HCT116 (cell line): Measurements from ENCODE around the gene ARHGAP10. TPM values are rescaled to one million over a fixed set of nuclear protein-coding genes. Genes with fewer than 3 reads are reported as not detected.

ENCODE experiments used
- ATAC-seq: fragments of 200-7000 bp; cut with Tn5 transposase; 2 replicates; pipeline ENCODE4 v1.9.1; 2020; ENCODE audit warnings: mild to moderate bottlenecking, moderate library complexity
- BruUV-seq: library from RNA; stranded (reverse); fragments of 400-500 nt; replicated peaks from 2 replicates; lab custom pipeline; 2021; lab: Mats Ljungman, UMichigan
- CTCF ChIA-PET: fragments of 300-600 bp; sonication (Branson Sonifier 250); formaldehyde crosslinking; loops from one replicate; lab custom pipeline; 2021; ENCODE audit warnings: antibody characterized with exemption; lab: Charles Lee
- POLR2A ChIA-PET: fragments of 300-600, 350-600 bp; sonication (Branson Sonifier 250); formaldehyde crosslinking; loops from one replicate; lab custom pipeline; 2021; ENCODE audit warnings: antibody characterized with exemption; lab: Charles Lee
- RAD21 ChIA-PET, 2 experiments: fragments of 300-600 bp; sonication (Branson Sonifier 250); formaldehyde crosslinking; loops; one replicate each; lab custom pipeline; 2023; ENCODE audit warnings: low total read pairs in 2 of 2; ENCODE audit not compliant: uncharacterized antibody in 2 of 2, unreplicated experiment in 2 of 2, low non-redundant PET in 1 of 2; lab: Charles Lee
- DNase-seq: peaks from one replicate; pipeline ENCODE4 v3.0.0-alpha.2; 2010; ENCODE audit warnings: low read depth, low spot score
- H2AFZ ChIP-seq: fragments of 200-600 bp; shearing (Covaris generic), sonication (generic); 2 replicates; pipeline ENCODE4 v1.6.1; 2017; ENCODE audit warnings: low read depth, mixed run types, mixed read lengths, antibody characterized with exemption, low read length; ENCODE audit not compliant: poor library complexity, severe bottlenecking
- H3K27ac ChIP-seq: 2 replicates; pipeline ENCODE4 v1.5.1; 2012; ENCODE audit warnings: low read depth, low read length
- H3K27me3 ChIP-seq: fragments of 200-600 bp; sonication (generic); 2 replicates; pipeline ENCODE4 v1.6.1; 2016; ENCODE audit warnings: mixed run types, low read length, mixed read lengths; ENCODE audit not compliant: insufficient read depth
- H3K36me3 ChIP-seq, 2 experiments: fragments of 200-500 bp in 1 of 2; fragments of 200-600 bp in 1 of 2; sonication (Bioruptor generic) in 1 of 2; sonication (generic) in 1 of 2; 2 replicates each; pipeline versions ENCODE4 v1.5.1 to v1.6.1; 2014 to 2016; ENCODE audit warnings: low read length in 2 of 2, inconsistent platforms in 1 of 2, mixed read lengths in 1 of 2, mixed run types in 1 of 2; ENCODE audit not compliant: insufficient read depth in 2 of 2, control insufficient read depth in 1 of 2
- H3K4me1 ChIP-seq, 2 experiments: fragments of 200-600 bp in 1 of 2; sonication (generic) in 1 of 2; 2 replicates each; pipeline versions ENCODE4 v1.5.1 to v1.6.1; 2012 to 2017; ENCODE audit warnings: low read length in 2 of 2, inconsistent platforms in 1 of 2, mild to moderate bottlenecking in 1 of 2, mixed read lengths in 1 of 2, mixed run types in 1 of 2, moderate library complexity in 1 of 2; ENCODE audit not compliant: insufficient read depth in 2 of 2, control insufficient read depth in 1 of 2
- H3K4me2 ChIP-seq: fragments of 200-600 bp; sonication (generic); 2 replicates; pipeline ENCODE4 v1.6.1; 2017; ENCODE audit warnings: mixed run types, low read length, mixed read lengths
- H3K4me3 ChIP-seq, 2 experiments: fragments of 200-600 bp in 1 of 2; sonication (generic) in 1 of 2; replicated peaks in 1 of 2; 2 replicates each; pipeline ENCODE4 v1.5.1; 2011 to 2016; ENCODE audit warnings: low read length in 2 of 2, control low read depth in 1 of 2, low read depth in 1 of 2, mild to moderate bottlenecking in 1 of 2, mixed read lengths in 1 of 2, mixed run types in 1 of 2
- H3K79me2 ChIP-seq: fragments of 200-600 bp; sonication (generic); 2 replicates; pipeline ENCODE4 v1.6.1; 2017; ENCODE audit warnings: mild to moderate bottlenecking, mixed run types, low read length, moderate library complexity, mixed read lengths; ENCODE audit not compliant: insufficient read depth
- H3K9ac ChIP-seq: fragments of 200-600 bp; sonication (generic); 2 replicates; pipeline ENCODE4 v1.6.1; 2016; ENCODE audit warnings: low read length, mixed read lengths
- H3K9me2 ChIP-seq: fragments of 200-600 bp; sonication (generic), shearing (Covaris generic); 2 replicates; pipeline ENCODE4 v1.6.1; 2017; ENCODE audit warnings: mixed run types, mild to moderate bottlenecking, moderate library complexity; ENCODE audit not compliant: insufficient read depth
- H3K9me3 ChIP-seq, 2 experiments: fragments of 200-500 bp in 1 of 2; fragments of 200-600 bp in 1 of 2; sonication (Bioruptor generic) in 1 of 2; sonication (generic) in 1 of 2; 2 replicates each; pipeline ENCODE4 v1.6.1; 2014 to 2017; ENCODE audit warnings: low read length in 2 of 2, mixed read lengths in 2 of 2, inconsistent platforms in 1 of 2, low read depth in 1 of 2, mild to moderate bottlenecking in 1 of 2, mixed run types in 1 of 2, moderate library complexity in 1 of 2; ENCODE audit not compliant: control insufficient read depth in 1 of 2, insufficient read depth in 1 of 2
- H4K20me1 ChIP-seq: fragments of 200-600 bp; sonication (generic), shearing (Covaris generic); 2 replicates; pipeline ENCODE4 v1.6.1; 2017; ENCODE audit warnings: mixed run types, mild to moderate bottlenecking, moderate library complexity; ENCODE audit not compliant: insufficient read depth
- ATF3 ChIP-seq: IDR thresholded peaks from 2 replicates; pipeline ENCODE4 v1.6.1; 2012
- CBX3 ChIP-seq: IDR thresholded peaks from 2 replicates; pipeline ENCODE4 v1.6.1; 2012; ENCODE audit warnings: low read depth
- CEBPB ChIP-seq: IDR thresholded peaks from 2 replicates; pipeline ENCODE4 v1.6.1; 2012; ENCODE audit warnings: low read depth
- ELF1 ChIP-seq: IDR thresholded peaks from 2 replicates; pipeline ENCODE4 v1.6.1; 2012; ENCODE audit warnings: low read depth, borderline replicate concordance
- EZH2 ChIP-seq: fragments of 200-600 bp; sonication (generic); IDR thresholded peaks from 2 replicates; pipeline ENCODE4 v1.6.1; 2017; ENCODE audit warnings: antibody characterized with exemption, mixed run types
- EZH2phosphoT487 ChIP-seq: fragments of 200-600 bp; IDR thresholded peaks from 2 replicates; pipeline ENCODE4 v1.6.1; 2018; ENCODE audit warnings: antibody characterized with exemption, borderline replicate concordance
- JUND ChIP-seq: IDR thresholded peaks from 2 replicates; pipeline ENCODE4 v1.6.1; 2012
- MAX ChIP-seq: IDR thresholded peaks from 2 replicates; pipeline ENCODE4 v1.6.1; 2012
- POLR2A ChIP-seq: IDR thresholded peaks from 2 replicates; pipeline ENCODE4 v1.7.0; 2011; ENCODE audit warnings: borderline replicate concordance; ENCODE audit not compliant: insufficient read depth, insufficient read length; ENCODE audit errors: extremely low read depth
- POLR2AphosphoS5 ChIP-seq: IDR thresholded peaks from 2 replicates; pipeline ENCODE4 v1.6.1; 2011; ENCODE audit warnings: mild to moderate bottlenecking, low read depth, low read length, moderate library complexity
- REST ChIP-seq: IDR thresholded peaks from 2 replicates; pipeline ENCODE4 v1.6.1; 2012; ENCODE audit warnings: low read depth
- SIN3A ChIP-seq: IDR thresholded peaks from 2 replicates; pipeline ENCODE4 v1.6.1; 2012; ENCODE audit warnings: low read depth
- SP1 ChIP-seq: IDR thresholded peaks from 2 replicates; pipeline ENCODE4 v1.6.1; 2012; ENCODE audit warnings: low read depth
- SRF ChIP-seq: IDR thresholded peaks from 2 replicates; pipeline ENCODE4 v1.6.1; 2012; ENCODE audit warnings: low read depth
- TCF7L2 ChIP-seq: IDR thresholded peaks from 2 replicates; pipeline ENCODE4 v1.7.0; 2011; ENCODE audit warnings: borderline replicate concordance, inconsistent platforms; ENCODE audit not compliant: insufficient read depth, insufficient read length; ENCODE audit errors: extremely low read depth
- YY1 ChIP-seq: IDR thresholded peaks from 2 replicates; pipeline ENCODE4 v1.6.1; 2011; ENCODE audit warnings: low read length, low read depth, moderate library complexity, mild to moderate bottlenecking; ENCODE audit not compliant: insufficient replicate concordance; ENCODE audit errors: extremely low read depth
- ZFX ChIP-seq: fragments of 450-650 bp; IDR thresholded peaks from 2 replicates; pipeline ENCODE4 v1.6.1; 2017
- ZNF274 ChIP-seq: fragments of 200-500 bp; sonication (Bioruptor generic); IDR thresholded peaks from 2 replicates; pipeline ENCODE4 v1.6.1; 2014; ENCODE audit warnings: mild to moderate bottlenecking, low read depth, low read length, inconsistent platforms
- intact Hi-C: fragments of 100-400 bp; cut with micrococcal nuclease; formaldehyde crosslinking; loops from 2 replicates; pipeline ENCODE4 v1.10.0; 2022
- total RNA-seq: library from RNA; stranded (reverse); gene quantifications from one replicate; pipeline ENCODE4 v1.2.1, GENCODE V29; 2021; ENCODE audit not compliant: unreplicated experiment
- TF ChIP-seq, protein P1 (sequence below), 3 experiments: fragments of 200-600 bp in 1 of 3; sonication (generic) in 1 of 3; IDR thresholded peaks in 2 of 3; conservative IDR thresholded peaks in 1 of 3; 2 replicates each; pipeline ENCODE4 v1.5.1; 2012 to 2017; ENCODE audit warnings: low read depth in 2 of 3, low read length in 2 of 3, antibody characterized with exemption in 1 of 3, borderline replicate concordance in 1 of 3, control low read depth in 1 of 3, mild to moderate bottlenecking in 1 of 3, mixed read lengths in 1 of 3, mixed run types in 1 of 3, moderate library complexity in 1 of 3; ENCODE audit not compliant: insufficient read depth in 1 of 3

Gene ARHGAP10
- total RNA-seq, 1 experiment from 2014 or later, result 24.7 TPM

DNA sequence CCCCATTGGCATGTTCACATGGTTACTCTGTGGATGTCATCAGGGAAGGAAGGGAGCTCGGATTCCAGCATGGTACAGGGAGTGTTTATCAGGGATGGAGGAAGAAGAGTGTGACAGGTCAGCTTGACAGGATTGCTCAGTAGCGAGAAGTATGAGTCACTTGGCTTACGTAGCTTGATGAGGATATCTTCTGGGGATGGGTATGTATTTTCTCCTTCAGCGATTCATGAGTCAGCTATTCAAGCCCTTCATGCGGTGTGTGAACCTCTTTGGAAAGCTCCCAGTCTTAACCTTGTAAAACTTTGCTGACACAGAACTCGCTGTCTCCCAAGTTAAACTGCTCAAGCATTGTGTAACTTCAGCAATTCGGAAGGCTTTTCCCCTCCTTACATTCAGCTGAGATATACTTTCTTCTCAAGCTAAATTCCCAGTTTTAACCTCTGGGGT lies 275.4 kb downstream of the ARHGAP10 start (continued):
- TF ChIP-seq SIN3A, result peak; percentile 60; the same call in 1 of the 2 replicates
- TF ChIP-seq POLR2A, result no peak

- ATAC-seq, result peak; percentile 33
- Histone ChIP-seq H3K36me3 (no peaks in the 10 kb centered on the region), H3K9me3 (no peaks in the 10 kb centered on the region), H4K20me1 (no peaks in the 10 kb centered on the region), H3K4me2 (peak overlapping the region; percentile 52), H3K9ac (no peak overlapping the region), H3K27ac (no peak overlapping the region), H3K27me3 (no peaks in the 10 kb centered on the region), H3K9me2 (no peaks in the 10 kb centered on the region), H3K79me2 (no peaks in the 10 kb centered on the region), H3K4me3 (no peak overlapping the region), H3K4me1 (peaks cover 6 to 18% of the 10 kb centered on the region in 2 experiments; a peak in 3 of 4 replicates), H2AFZ (no peak overlapping the region)
- POLR2A ChIA-PET, result no interaction called here
- CTCF ChIA-PET, result no interaction called here
- BruUV-seq, result no TSS peak
- DNase-seq, result no peak
- intact Hi-C loops, result no loop called here
- RAD21 ChIA-PET, result no interaction called here
- TF ChIP-seq EZH2 (no peak), YY1 (no peak), MAX (no peak), TCF7L2 (no peak), POLR2A (no peak), SP1 (no peak), ZNF274 (no peak), CEBPB (no peak), SRF (no peak), CBX3 (no peak), ELF1 (no peak), POLR2AphosphoS5 (no peak), JUND (no peak), ZFX (no peak), ATF3 (no peak), EZH2phosphoT487 (no peak), REST (no peak)
- TF ChIP-seq, protein P1, sequence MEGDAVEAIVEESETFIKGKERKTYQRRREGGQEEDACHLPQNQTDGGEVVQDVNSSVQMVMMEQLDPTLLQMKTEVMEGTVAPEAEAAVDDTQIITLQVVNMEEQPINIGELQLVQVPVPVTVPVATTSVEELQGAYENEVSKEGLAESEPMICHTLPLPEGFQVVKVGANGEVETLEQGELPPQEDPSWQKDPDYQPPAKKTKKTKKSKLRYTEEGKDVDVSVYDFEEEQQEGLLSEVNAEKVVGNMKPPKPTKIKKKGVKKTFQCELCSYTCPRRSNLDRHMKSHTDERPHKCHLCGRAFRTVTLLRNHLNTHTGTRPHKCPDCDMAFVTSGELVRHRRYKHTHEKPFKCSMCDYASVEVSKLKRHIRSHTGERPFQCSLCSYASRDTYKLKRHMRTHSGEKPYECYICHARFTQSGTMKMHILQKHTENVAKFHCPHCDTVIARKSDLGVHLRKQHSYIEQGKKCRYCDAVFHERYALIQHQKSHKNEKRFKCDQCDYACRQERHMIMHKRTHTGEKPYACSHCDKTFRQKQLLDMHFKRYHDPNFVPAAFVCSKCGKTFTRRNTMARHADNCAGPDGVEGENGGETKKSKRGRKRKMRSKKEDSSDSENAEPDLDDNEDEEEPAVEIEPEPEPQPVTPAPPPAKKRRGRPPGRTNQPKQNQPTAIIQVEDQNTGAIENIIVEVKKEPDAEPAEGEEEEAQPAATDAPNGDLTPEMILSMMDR (IDR thresholded peaks at IDR 0.05 in 2 of 3, conservative IDR thresholded peaks at IDR 0.05 in 1 of 3; ENCODE audit: borderline replicate concordance in 1 of 3, insufficient read depth in 1 of 3, low read depth in 2 of 3, low read length in 2 of 3), result no peak
Measured at GRCh38 chr4:148007792-148008191, 275.9 kb downstream of the ARHGAP10 start.
